GM08714 (cell line): ENCODE results near the gene THTPA.
"Not testable (repeated sequence)": the region's sequence is repeated elsewhere in the genome, so short reads cannot be mapped to it uniquely, and the experiment has no call there.

Experiments
- H3K4me3 ChIP-seq: fragments of 200-500 bp; sonication (Bioruptor generic); 2 replicates; pipeline ENCODE4 v1.5.1; 2014; ENCODE audit warnings: mild to moderate bottlenecking, low read length, inconsistent platforms
- ZNF274 ChIP-seq: IDR thresholded peaks from 2 replicates; pipeline ENCODE4 v1.6.1; 2012; ENCODE audit warnings: mild to moderate bottlenecking, low read depth, low read length

The THTPA gene

DNA sequence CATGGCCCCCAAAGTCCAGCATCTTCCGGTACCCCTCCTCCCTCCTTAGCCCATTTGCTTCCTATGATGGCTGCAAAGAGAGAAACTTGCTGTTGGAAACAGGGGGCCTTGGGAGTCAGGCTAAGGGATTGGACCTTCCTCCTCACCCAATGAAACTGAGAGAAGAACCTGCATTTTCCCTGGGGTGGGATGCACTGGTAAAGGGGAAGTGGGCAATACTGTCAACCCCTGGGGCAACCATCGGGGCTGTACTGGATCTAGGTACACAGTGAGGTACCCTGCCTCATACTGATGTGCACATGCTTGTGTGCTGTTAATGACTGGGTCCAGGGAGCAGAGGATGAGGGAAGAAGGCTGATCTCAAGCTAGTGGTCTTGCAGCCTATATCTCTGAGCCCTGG is 33.5 kb downstream of the THTPA start:
- H3K4me3 ChIP-seq: no peak overlapping the region
- TF ChIP-seq ZNF274: no peak

DNA sequence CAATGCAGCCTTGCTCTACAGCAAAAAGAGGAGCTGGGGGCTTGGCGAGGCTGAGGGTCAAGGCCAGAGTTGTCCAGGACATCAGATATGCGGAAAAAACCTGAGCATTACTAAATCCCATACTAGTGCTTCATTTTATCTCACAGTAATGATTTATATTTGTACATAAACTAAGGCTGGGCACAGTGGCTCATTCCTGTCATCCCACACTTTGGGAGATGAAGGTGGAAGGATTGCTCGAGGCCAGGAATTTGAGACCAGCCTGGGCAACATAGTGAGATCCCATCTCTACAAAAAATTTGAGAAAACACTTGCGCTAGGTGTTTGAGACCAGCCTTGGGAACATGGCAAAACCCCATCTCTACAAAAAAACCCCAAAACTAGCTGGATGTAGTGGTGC is 34.1 kb downstream of the THTPA start:
- H3K4me3 ChIP-seq: no peak overlapping the region
- TF ChIP-seq ZNF274: no peak

DNA sequence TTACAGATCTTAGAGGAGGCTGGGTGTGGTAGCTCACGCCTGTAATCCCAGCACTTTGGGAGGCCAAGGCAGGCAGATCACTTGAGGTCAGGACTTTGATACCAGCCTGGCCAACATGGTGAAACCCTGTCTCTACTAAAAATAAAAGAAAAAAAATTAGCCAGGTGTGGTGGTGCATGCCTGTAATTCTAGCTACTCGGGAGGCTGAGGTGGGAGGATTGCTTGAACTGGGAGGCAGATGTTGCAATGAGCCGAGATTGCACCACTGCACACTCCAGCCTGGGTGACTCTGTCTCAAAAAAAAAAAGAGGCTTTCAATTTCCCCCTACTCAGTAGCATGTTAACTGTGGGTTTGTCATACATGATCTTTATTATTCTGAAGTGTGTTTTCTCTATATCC is 38.1 kb downstream of the THTPA start:
- not testable (repeated sequence) for H3K4me3 ChIP-seq

DNA sequence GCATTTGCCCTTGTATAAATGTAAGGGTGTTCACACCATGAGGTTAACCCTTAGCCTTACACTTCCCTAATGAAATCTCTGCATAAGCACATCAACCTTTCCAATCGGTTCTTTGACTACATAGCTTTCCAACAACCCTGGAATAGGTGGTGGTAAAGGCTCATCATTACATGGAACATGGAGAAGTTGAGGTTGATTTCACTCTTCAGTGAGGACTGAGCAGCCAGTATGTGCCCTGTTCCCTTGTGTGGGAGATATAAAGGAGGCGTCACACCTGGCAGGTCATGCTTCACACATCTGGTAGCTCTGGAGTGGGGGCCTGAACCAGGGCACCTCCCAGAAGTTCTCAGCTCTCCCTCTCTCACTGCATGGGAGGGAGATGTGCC is 44.2 kb downstream of the THTPA start:
- no peak for TF ChIP-seq ZNF274
- no peak overlapping the region for H3K4me3 ChIP-seq

DNA sequence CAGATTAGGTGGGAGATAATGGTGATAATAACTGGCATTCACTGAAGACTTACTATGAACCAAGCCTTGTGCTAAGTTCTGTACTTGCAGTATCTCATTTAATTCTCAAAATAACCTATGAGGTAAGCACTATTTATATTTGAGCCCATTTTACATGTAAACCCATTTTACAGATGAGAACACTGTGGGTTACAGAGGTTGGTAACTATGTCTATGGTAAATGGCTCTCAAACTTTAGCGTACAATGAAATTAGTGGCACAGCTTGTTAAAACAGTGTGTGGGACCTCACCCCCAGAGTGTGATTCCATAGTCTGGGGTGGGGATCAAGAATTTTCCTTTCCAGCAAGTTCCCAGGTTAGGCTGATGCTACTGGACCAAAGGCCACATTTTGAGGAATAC is 44.7 kb downstream of the THTPA start:
- H3K4me3 ChIP-seq: no peak overlapping the region
- no peak for TF ChIP-seq ZNF274

DNA sequence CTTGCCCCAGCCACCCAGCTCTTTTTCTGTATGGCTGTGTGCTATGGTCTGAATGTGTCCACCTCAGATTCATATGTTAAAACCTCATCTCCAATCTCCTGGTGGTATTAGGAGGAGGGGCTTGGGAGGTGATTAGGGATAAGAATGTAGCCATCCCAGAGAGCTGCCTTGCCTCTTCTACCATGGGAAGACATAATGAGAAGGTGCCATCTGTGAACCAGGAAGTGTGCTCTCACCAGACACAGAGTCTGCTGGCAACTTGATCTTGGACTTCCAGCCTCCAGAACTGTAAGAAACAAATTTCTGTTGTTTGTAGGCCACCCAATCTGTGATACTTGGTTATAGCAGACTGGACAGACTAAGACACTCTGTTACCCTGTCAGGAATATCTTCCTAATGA is 45.4 kb downstream of the THTPA start:
- H3K4me3 ChIP-seq: no peak overlapping the region

DNA sequence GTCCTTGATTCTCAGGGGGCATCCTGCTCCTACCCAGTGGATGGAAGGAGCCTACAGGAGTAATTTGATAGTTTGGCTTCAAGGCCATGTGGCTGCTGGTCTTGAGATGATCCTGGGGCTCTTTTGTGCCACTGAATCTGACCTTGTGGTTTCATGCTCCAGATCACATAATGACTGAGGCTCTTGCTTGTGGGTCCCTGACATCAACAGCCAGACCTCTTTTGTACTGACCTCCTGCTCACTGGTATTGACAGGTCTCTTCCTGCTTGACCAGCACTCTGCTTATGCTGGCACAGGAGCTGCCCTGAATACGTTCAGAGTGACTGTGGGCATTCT is 45.7 kb downstream of the THTPA start:
- H3K4me3 ChIP-seq: no peak overlapping the region
- no peak for TF ChIP-seq ZNF274

More for the DNA sequence above, 45.4 kb downstream of the THTPA start:
- no peak for TF ChIP-seq ZNF274

DNA sequence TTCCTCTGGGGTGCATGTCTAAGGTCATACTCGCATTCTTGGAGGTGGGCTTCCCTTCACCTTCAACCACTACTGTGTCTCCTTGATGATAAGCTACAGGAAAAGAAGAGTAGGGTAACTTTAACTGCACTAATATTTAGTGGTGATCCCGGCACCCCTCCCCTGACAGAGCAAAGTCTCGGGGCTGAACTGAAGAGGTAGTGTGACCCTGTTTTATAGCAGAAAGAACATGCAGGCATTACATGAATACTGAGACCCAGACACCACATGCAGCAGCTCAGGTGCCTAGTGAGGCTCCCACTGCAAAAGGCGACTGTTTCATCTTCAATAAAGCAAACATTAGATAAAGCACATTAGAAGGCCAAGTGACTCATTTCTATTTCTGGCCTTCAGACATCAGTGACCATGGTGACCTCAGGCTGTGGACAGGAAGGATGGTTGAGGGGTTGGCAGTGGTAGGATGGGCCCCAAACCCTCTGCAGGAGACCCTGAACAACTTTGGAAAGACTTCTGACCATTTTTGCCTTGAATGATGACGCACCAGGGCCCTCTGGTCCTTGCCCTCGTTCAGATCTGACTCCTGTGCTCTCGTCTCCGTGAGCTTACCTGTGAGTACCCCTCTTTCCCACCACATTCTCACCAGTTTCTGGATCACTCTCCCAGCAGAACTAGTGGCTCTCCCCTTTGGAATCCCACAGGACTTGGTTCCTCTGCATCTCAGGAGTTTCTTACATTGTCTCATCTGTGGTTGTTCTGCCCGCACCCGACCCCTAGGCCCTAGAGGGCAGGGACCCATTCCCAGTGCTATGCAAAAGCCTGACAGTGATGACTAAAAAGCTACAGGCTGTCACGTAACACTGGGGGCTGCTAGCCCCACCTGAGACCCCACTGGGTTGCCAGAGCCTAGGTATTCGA is 46.4 kb downstream of the THTPA start:
- H3K4me3 ChIP-seq: no peak overlapping the region
- no peak for TF ChIP-seq ZNF274

DNA sequence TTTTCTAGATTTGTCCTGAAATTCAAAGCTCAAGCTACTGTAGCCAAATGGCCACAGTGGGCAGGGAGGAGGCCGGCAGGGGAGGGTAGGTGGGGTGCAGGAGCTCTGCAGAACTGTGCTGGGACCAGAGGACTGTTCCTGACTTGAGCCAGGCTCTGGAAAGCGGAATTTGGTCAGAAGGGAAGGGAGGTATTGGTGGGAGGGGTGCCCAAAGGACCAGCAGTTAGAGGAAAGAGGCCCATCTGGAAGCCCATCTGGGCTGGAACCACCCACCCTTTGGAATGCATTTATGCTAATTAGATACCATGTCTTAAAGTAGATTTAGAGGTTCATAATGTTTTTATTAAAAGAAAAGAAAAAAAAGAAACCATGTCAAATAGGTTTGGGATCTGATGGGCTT is 47.0 kb downstream of the THTPA start:
- TF ChIP-seq ZNF274: no peak
- no peak overlapping the region for H3K4me3 ChIP-seq

DNA sequence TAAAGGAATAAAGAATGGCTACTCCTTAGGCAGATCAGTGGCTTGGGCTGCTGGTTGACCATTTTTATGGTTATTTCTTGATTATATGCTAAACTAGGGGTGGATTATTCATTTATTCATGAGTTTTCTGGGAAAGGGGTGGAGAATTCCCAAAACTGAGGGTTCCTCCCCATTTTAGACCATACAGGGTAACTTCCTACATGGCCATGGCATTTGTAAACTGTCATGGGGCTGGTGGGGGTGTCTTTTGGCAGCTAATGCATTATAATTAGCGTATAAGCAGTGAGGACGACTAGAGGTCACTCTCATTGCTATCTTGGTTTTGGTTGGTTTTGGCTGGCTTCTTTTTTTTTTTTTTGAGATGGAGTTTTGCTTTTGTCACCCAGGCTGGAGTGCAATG is 48.1 kb downstream of the THTPA start:
- no peak for TF ChIP-seq ZNF274
- H3K4me3 ChIP-seq: no peak overlapping the region

DNA sequence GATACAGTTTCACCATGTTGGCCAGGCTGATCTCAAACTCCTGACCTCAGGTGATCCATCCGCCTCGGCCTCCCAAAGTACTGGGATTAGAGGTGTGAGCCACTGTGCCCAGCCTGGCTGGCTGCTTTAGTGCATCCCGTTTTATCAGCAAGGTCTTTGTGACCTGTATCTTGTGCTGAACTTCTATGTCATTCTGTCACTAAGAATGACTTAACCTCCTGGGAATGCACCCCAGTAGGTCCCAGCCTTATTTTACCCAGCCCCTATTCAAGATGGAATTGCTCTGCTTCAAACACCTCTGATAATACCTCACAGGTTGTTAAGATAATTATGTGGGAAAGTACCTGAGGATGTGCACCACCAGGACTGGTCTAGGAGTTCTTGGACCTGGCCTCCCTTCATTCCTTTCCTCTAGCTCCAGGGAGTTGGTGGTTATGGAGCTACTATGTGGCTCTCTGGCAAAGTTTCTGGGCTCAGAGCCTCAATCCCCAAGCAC is 48.7 kb downstream of the THTPA start:
- no peak for TF ChIP-seq ZNF274
- H3K4me3 ChIP-seq: no peak overlapping the region

DNA sequence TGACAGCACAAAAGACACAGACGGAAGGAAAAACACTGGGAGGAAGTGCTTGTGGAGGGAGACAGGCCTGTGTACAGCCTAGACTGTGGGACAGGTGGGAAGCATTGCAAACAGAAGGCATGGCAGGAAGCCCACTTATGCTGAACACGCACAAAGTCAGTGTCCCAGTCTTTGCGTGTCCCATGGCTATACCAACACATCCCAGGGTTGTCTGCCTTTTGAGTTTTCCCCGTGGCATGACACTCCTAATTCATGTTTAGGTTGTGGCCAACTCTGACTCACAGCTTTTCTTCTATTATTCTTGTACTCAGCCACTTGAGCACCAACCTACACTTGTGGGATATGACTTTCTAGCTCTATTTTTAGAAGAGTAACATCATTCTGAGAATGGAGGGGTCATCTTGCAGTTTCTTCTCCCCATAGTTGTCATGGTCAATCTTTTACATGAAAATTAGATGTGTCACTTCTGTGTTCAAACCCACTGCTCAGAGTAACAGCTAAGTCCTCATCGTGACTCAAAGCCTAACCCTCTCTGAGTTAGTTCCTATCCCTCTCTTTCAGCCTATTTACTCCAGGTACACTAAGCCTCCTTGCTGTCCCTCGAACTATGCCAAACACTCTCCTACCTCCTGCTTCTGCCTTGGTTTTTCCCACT is 50.0 kb downstream of the THTPA start:
- no peak for TF ChIP-seq ZNF274
- H3K4me3 ChIP-seq: no peak overlapping the region; the same call in 1 of the 2 replicates

DNA sequence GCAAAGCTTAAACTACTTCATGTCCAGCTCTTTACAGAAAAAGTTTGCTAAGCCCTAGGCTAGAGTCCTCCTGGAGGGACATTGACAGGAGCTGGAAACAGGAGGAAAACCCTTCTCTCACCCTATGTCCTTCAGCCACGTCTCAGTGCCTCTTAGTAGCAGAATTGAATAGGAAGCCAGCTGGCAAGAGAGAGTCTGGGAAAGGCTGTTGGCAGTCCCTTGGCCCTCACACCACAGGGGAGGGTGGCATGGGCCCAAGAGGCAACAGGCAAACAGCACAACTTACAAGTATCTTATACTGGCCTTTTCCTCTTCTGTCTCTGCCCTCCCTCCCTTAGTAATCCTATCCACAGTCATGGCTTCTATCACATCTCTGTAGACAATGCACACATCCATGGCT is 52.4 kb downstream of the THTPA start:
- no peak overlapping the region for H3K4me3 ChIP-seq
- TF ChIP-seq ZNF274: no peak

DNA sequence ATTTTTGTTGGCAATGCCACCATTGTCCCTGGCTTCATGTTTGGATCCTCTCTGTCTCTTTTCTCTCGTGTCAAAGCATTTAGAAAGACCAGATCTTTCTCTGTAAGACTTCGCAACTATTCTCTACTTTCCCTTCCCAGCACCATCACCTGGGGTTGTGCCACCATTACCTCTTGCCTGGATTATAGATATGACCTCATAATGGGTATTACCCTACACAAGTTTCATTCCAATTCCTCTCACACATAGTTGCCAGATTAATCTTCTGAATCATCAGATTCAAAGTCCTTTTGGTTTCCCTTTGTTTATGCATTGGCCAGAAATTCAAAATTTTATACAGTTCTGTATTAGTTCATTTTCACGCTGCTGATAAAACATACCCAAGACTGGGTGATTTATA is 52.9 kb downstream of the THTPA start:
- no peak for TF ChIP-seq ZNF274

DNA sequence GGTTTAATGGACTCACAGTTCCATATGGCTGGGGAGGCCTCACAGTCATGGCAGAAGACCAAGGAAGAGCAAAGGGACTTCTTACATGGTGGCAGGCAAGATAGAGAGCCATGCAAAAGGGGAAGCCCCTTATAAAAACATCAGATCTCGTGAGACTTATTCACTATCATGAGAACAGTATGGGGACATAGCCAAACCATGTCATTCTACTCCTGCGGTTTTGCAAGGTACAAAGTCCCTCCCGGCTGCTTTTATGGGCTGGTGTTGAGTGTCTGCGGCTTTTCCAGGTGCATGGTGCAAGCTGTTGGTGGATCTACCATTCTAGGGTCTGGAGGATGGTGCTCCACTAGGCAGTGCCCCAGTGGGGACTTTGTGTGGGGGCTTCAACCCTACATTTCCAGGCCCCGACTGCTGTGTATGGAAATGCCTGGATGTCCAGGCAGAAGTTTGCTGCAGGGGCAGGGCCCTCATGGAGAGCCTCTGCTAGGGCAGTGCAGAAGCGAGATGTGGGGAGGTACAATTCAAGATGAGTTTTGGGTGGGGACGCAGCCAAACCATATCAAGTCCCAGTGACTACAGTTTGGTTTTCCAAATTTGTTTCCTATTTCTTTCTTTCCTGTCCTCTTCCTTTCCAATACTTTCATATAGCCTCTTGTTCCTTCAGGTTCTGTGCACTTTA is 53.5 kb downstream of the THTPA start:
- H3K4me3 ChIP-seq: not testable (repeated sequence)

More for the DNA sequence above, 52.9 kb downstream of the THTPA start:
- no peak overlapping the region for H3K4me3 ChIP-seq
